Stimulated activated CD4-positive, alpha-beta T cell treated with anti-CD3 and anti-CD28 coated beads, Interleukin-12 subunit alpha, Interleukin-12 subunit beta, amount 100 ng/mL, for 48 hours (primary cell): ENCODE measurements around the gene TEDC2.
A peak's percentile ranks its signal among the peaks of the same experiment; 100 is the strongest.

ENCODE experiments used
- DNase-seq, 3 donors: peaks; one replicate each; pipeline ENCODE4 v3.0.0-alpha.2; 2020; ENCODE audit warnings: low read depth in 2 of 3, low spot score in 1 of 3

TEDC2 gene

GRCh38 chr16:2494616-2495015 lies 34.7 kb downstream of the TEDC2 start:
- no peak for DNase-seq

- DNase-seq = no peak
Observed at GRCh38 chr16:2495041-2495440, 35.1 kb downstream of the TEDC2 start.

- no peak for DNase-seq
Observed at GRCh38 chr16:2496223-2497115, 36.6 kb downstream of the TEDC2 start.

- no peak for DNase-seq
Observed at GRCh38 chr16:2497116-2497630, 37.3 kb downstream of the TEDC2 start.

GRCh38 chr16:2497695-2498484 lies 38.0 kb downstream of the TEDC2 start:
- no peak for DNase-seq

GRCh38 chr16:2498531-2499253 lies 38.8 kb downstream of the TEDC2 start:
- DNase-seq = no peak

GRCh38 chr16:2499454-2499853 lies 39.5 kb downstream of the TEDC2 start:
- no peak for DNase-seq

GRCh38 chr16:2499890-2500429 lies 40.1 kb downstream of the TEDC2 start:
- DNase-seq = no peak

- DNase-seq = no peak
Observed at GRCh38 chr16:2500430-2500917, 40.6 kb downstream of the TEDC2 start.

- DNase-seq = peak; percentile 63 to 84 (median 72)
Observed at GRCh38 chr16:2500918-2501750, 41.2 kb downstream of the TEDC2 start.

- no peak for DNase-seq
Observed at GRCh38 chr16:2501946-2502895, 42.3 kb downstream of the TEDC2 start.

GRCh38 chr16:2505695-2506094 lies 45.8 kb downstream of the TEDC2 start:
- DNase-seq = no peak

- no peak for DNase-seq
Observed at GRCh38 chr16:2507052-2507659, 47.2 kb downstream of the TEDC2 start.

GRCh38 chr16:2507665-2508064 lies 47.8 kb downstream of the TEDC2 start:
- DNase-seq = no peak

- DNase-seq = no peak
Observed at GRCh38 chr16:2508722-2509400, 49.0 kb downstream of the TEDC2 start.

- DNase-seq = no peak
Observed at GRCh38 chr16:2511128-2511800, 51.4 kb downstream of the TEDC2 start.

- DNase-seq = no peak
Observed at GRCh38 chr16:2511996-2512734, 52.3 kb downstream of the TEDC2 start.
